Peyer's patch (tissue), 4 donors: ENCODE data around the gene CRIP3.

Experiments used
- POLR2A ChIP-seq, 2 donors: fragments of 450-650 bp; IDR thresholded peaks; one replicate each; pipeline ENCODE4 v1.5.1; 2017; ENCODE audit warnings: antibody characterized with exemption in 2 of 2, mild to moderate bottlenecking in 2 of 2, moderate library complexity in 2 of 2
- TF ChIP-seq, protein P1 (sequence below), 6 experiments: fragments of 450-650 bp in 4 of 6; fragments of 200-600 bp in 2 of 6; sonication (generic) in 1 of 6; IDR thresholded peaks; one replicate each; pipeline ENCODE4 v1.5.1; 2017 to 2019; ENCODE audit warnings: antibody characterized with exemption in 6 of 6, mild to moderate bottlenecking in 3 of 6, moderate library complexity in 1 of 6

DNA sequence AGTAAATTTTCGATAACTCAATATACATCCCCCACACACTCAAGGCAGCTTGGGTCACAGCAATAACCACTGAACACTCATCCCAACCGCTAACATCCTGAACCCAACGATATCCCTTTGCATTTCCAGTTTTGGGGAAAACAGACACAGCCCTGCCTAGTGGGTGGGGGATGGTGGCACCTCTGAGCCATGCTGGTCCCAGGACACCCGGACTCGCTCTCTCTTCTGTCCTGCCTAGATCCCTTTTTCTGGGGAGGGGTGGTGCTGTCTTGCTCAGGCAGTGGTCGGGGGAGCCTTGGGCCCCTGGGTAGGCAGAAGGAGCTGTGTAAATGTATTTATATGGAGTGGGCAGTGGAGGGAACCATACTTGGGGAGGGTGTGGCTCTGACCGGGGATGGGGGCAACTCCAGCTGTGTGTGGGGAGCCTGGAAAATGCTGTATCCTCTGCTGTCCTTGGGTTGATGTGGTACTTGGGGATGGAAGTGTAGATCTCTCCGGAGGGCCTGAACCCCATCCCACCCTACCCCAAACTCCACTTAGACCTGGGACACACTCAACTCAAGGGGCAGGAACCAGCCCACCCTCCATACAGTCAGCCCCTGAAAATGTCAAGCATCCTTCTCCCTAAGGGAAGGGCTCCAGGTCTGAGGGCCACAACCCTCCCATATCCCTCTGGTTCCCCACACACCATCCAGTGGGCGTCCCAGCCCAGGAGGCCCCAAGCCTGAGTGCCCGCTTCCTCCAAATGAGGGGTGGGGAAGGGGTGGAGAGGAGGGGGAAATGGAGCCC, 34.3 kb downstream of the CRIP3 start:
- TF ChIP-seq, protein P1, sequence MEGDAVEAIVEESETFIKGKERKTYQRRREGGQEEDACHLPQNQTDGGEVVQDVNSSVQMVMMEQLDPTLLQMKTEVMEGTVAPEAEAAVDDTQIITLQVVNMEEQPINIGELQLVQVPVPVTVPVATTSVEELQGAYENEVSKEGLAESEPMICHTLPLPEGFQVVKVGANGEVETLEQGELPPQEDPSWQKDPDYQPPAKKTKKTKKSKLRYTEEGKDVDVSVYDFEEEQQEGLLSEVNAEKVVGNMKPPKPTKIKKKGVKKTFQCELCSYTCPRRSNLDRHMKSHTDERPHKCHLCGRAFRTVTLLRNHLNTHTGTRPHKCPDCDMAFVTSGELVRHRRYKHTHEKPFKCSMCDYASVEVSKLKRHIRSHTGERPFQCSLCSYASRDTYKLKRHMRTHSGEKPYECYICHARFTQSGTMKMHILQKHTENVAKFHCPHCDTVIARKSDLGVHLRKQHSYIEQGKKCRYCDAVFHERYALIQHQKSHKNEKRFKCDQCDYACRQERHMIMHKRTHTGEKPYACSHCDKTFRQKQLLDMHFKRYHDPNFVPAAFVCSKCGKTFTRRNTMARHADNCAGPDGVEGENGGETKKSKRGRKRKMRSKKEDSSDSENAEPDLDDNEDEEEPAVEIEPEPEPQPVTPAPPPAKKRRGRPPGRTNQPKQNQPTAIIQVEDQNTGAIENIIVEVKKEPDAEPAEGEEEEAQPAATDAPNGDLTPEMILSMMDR (IDR thresholded peaks at IDR 0.05) = no peak
- TF ChIP-seq POLR2A (IDR thresholded peaks at IDR 0.05) = no peak
